Liver (tissue), 9 donors: ENCODE measurements around the gene GMCL1. TPM values are rescaled to one million over a fixed set of nuclear protein-coding genes. Genes with fewer than 3 reads are reported as not detected.

Source experiments
- DNase-seq: peaks from one replicate; pipeline ENCODE4 v3.0.0-alpha.2; 2017; ENCODE audit warnings: low spot score
- H3K27ac ChIP-seq, 2 donors: one replicate each; pipeline ENCODE4 v1.7.0; 2013; ENCODE audit warnings: inconsistent platforms in 2 of 2, low read length in 2 of 2, control low read depth in 1 of 2, low read depth in 1 of 2, mild to moderate bottlenecking in 1 of 2
- H3K27me3 ChIP-seq, 4 donors: one replicate each; pipeline versions ENCODE4 v1.6.1 to v1.7.0; 2013; ENCODE audit warnings: low read length in 3 of 4, inconsistent platforms in 1 of 4, mild to moderate bottlenecking in 1 of 4, moderate library complexity in 1 of 4; ENCODE audit not compliant: control insufficient read depth in 4 of 4, insufficient read depth in 4 of 4
- H3K36me3 ChIP-seq, 4 donors: one replicate each; pipeline versions ENCODE4 v1.6.1 to v1.7.0; 2013; ENCODE audit warnings: low read length in 3 of 4, mild to moderate bottlenecking in 3 of 4, low read depth in 1 of 4, moderate library complexity in 1 of 4; ENCODE audit not compliant: control insufficient read depth in 4 of 4, insufficient read depth in 3 of 4
- H3K4me1 ChIP-seq, 4 donors: one replicate each; pipeline versions ENCODE4 v1.6.1 to v1.7.0; 2013; ENCODE audit warnings: low read length in 3 of 4, mild to moderate bottlenecking in 3 of 4, moderate library complexity in 1 of 4; ENCODE audit not compliant: control insufficient read depth in 4 of 4, insufficient read depth in 4 of 4
- H3K4me3 ChIP-seq, 3 donors: one replicate each; pipeline versions ENCODE4 v1.6.1 to v1.7.0; 2013; ENCODE audit warnings: low read length in 3 of 3, control low read depth in 1 of 3, low read depth in 1 of 3, mild to moderate bottlenecking in 1 of 3
- H3K9ac ChIP-seq, 2 donors: one replicate each; pipeline ENCODE4 v1.7.0; 2013; ENCODE audit warnings: low read length in 2 of 2, mild to moderate bottlenecking in 2 of 2, moderate library complexity in 2 of 2, control low read depth in 1 of 2, low read depth in 1 of 2
- H3K9me3 ChIP-seq, 4 donors: one replicate each; pipeline versions ENCODE4 v1.6.1 to v1.7.0; 2013; ENCODE audit warnings: low read length in 3 of 4; ENCODE audit not compliant: control insufficient read depth in 4 of 4
- ATF3 ChIP-seq: IDR thresholded peaks from 2 replicates; pipeline ENCODE4 v1.6.1; 2016; ENCODE audit warnings: antibody characterized with exemption
- CTCF ChIP-seq: fragments of 150-350 bp; IDR thresholded peaks from 2 replicates; pipeline ENCODE4 v1.5.1; 2017; ENCODE audit warnings: improper control_type of control experiment, low read depth, low read length; ENCODE audit not compliant: missing input control
- EGR1 ChIP-seq, 2 donors: IDR thresholded peaks; 2 replicates each; pipeline ENCODE4 v1.6.1; 2016 to 2018; ENCODE audit warnings: antibody characterized with exemption in 2 of 2, low read depth in 2 of 2
- FOXA1 ChIP-seq: IDR thresholded peaks from 2 replicates; pipeline ENCODE4 v1.6.1; 2016; ENCODE audit warnings: antibody characterized with exemption
- FOXA2 ChIP-seq: IDR thresholded peaks from 2 replicates; pipeline ENCODE4 v1.6.1; 2016; ENCODE audit warnings: antibody characterized with exemption
- GABPA ChIP-seq, 2 donors: IDR thresholded peaks in 1 of 2; conservative IDR thresholded peaks in 1 of 2; 2 replicates each; pipeline ENCODE4 v1.6.1; 2016; ENCODE audit warnings: antibody characterized with exemption in 2 of 2, mild to moderate bottlenecking in 1 of 2, moderate library complexity in 1 of 2
- HNF4A ChIP-seq, 2 donors: conservative IDR thresholded peaks; 2 replicates each; pipeline ENCODE4 v1.6.1; 2016; ENCODE audit warnings: antibody characterized with exemption in 2 of 2, mild to moderate bottlenecking in 2 of 2
- HNF4G ChIP-seq: IDR thresholded peaks from 2 replicates; pipeline ENCODE4 v1.6.1; 2016; ENCODE audit warnings: antibody characterized with exemption
- JUND ChIP-seq, 2 donors: IDR thresholded peaks; 2 replicates each; pipeline ENCODE4 v1.6.1; 2016; ENCODE audit warnings: antibody characterized with exemption in 2 of 2
- MAX ChIP-seq: IDR thresholded peaks from 2 replicates; pipeline ENCODE4 v1.6.1; 2016; ENCODE audit warnings: antibody characterized with exemption
- NR2F2 ChIP-seq: IDR thresholded peaks from 2 replicates; pipeline ENCODE4 v1.6.1; 2016; ENCODE audit warnings: antibody characterized with exemption
- RAD21 ChIP-seq, 2 donors: IDR thresholded peaks; 2 replicates each; pipeline ENCODE4 v1.6.1; 2016; ENCODE audit warnings: antibody characterized with exemption in 2 of 2, mild to moderate bottlenecking in 2 of 2
- REST ChIP-seq: IDR thresholded peaks from 2 replicates; pipeline ENCODE4 v1.6.1; 2016; ENCODE audit warnings: antibody characterized with exemption, mild to moderate bottlenecking
- RXRA ChIP-seq, 2 donors: IDR thresholded peaks; 2 replicates each; pipeline ENCODE4 v1.6.1; 2017 to 2018; ENCODE audit warnings: antibody characterized with exemption in 2 of 2, mild to moderate bottlenecking in 1 of 2
- SP1 ChIP-seq: IDR thresholded peaks from 2 replicates; pipeline ENCODE4 v1.6.1; 2018; ENCODE audit warnings: antibody characterized with exemption, mild to moderate bottlenecking
- TAF1 ChIP-seq: conservative IDR thresholded peaks from 2 replicates; pipeline ENCODE4 v1.6.1; 2016; ENCODE audit warnings: antibody characterized with exemption, mild to moderate bottlenecking
- YY1 ChIP-seq: IDR thresholded peaks from 2 replicates; pipeline ENCODE4 v1.6.1; 2016; ENCODE audit warnings: antibody characterized with exemption, mild to moderate bottlenecking
- ZBTB33 ChIP-seq: IDR thresholded peaks from 2 replicates; pipeline ENCODE4 v1.6.1; 2016; ENCODE audit warnings: antibody characterized with exemption
- WGBS: extraction: QIAGEN DNeasy Blood & Tissue Kit; methylation state at CpG from one replicate; pipeline ENCODE4 v1.1.7; 2013; 5-methylcytosine and 5-hydroxymethylcytosine counted together
- polyA plus RNA-seq, 2 donors: library from polyadenylated mRNA; stranded (reverse) in 1 of 2; unstranded in 1 of 2; fragments of 200-250 nt in 1 of 2; fragments of >200 nt in 1 of 2; fragmentation: Nextera tagmentation in 1 of 2; extraction: Ambion mirVana in 1 of 2; gene quantifications; one replicate each; pipeline versions ENCODE4 v1.2.1 to v1.2.3, GENCODE V29; 2013 to 2015
- total RNA-seq, 2 donors: library from RNA; depleted of rRNA; stranded (reverse); fragments of >200 nt; gene quantifications; one replicate each; pipeline ENCODE4 v1.2.3, GENCODE V29; 2014
- donor health status: healthy.
- donor health status: healthy.
- donor health status: healthy.
- donor health status: healthy.
- donor health status: healthy.

GMCL1 gene
- total and polyA plus RNA-seq, 4 donors: 5.0 to 11.2 (median 7.0) TPM

- Histone ChIP-seq H3K36me3 (peaks cover 0 to 1% (median 0%) of the 10 kb centered on the region in 4 donors), H3K27ac (peak overlapping the region; percentile 39 to 65), H3K9ac (peak overlapping the region in 1 of 2 donors; percentile 24), H3K4me3 (no peak overlapping the region), H3K9me3 (no peaks in the 10 kb centered on the region), H3K27me3 (no peaks in the 10 kb centered on the region), H3K4me1 (peaks cover 17 to 64% (median 55%) of the 10 kb centered on the region in 4 donors)
- 32% methylated on average over 5 of the region's 5 CpGs for WGBS
- TF ChIP-seq REST: no peak
- TF ChIP-seq CTCF: no peak
- no peak for TF ChIP-seq HNF4A (conservative IDR thresholded peaks at IDR 0.05)
- no peak for DNase-seq
These were observed 48.5 kb upstream of the GMCL1 start for GRCh38 chr2:69780921-69781320.

- WGBS: 27% methylated on average over 5 of the region's 5 CpGs
- Histone ChIP-seq H3K9ac (peak overlapping the region in 1 of 2 donors; percentile 24), H3K27ac (peak overlapping the region; percentile 65), H3K9me3 (no peaks in the 10 kb centered on the region), H3K36me3 (peaks cover 0 to 1% (median 0%) of the 10 kb centered on the region in 4 donors), H3K4me1 (peaks cover 17 to 67% (median 55%) of the 10 kb centered on the region in 4 donors), H3K27me3 (no peaks in the 10 kb centered on the region), H3K4me3 (no peak overlapping the region)
- no peak for DNase-seq
- TF ChIP-seq FOXA1 (peak; percentile 87), HNF4A (conservative IDR thresholded peaks at IDR 0.05) (peak; percentile 80 to 88), FOXA2 (peak; percentile 92), MAX (peak; percentile 89), EGR1 (IDR thresholded peaks at IDR 0.05; ENCODE audit: low read depth in 2 of 2) (peak in 1 of 2 donors; percentile 61), SP1 (peak; percentile 80), TAF1 (no peak), ATF3 (peak; percentile 52), NR2F2 (peak; percentile 99), GABPA (IDR thresholded peaks at IDR 0.05 in 1 of 2, conservative IDR thresholded peaks at IDR 0.05 in 1 of 2) (peak in 1 of 2 donors; percentile 29), YY1 (peak; percentile 86), RAD21 (IDR thresholded peaks at IDR 0.05) (peak; percentile 30 to 53), RXRA (IDR thresholded peaks at IDR 0.05) (peak; percentile 96 to 97), JUND (IDR thresholded peaks at IDR 0.05) (peak in 1 of 2 donors; percentile 90), REST (peak; percentile 49), ZBTB33 (peak; percentile 64), HNF4G (peak; percentile 67)
These were observed 47.9 kb upstream of the GMCL1 start for GRCh38 chr2:69781321-69782248.
